Endothelial cell of umbilical vein (primary cell): ENCODE data around the gene OPCML. TPM values are rescaled to one million over a fixed set of nuclear protein-coding genes. Genes with fewer than 3 reads are reported as not detected.

Source experiments
- BruUV-seq: library from RNA; stranded (reverse); fragments of 400-500 nt; replicated peaks from 2 replicates; lab custom pipeline; 2021; lab: Mats Ljungman, UMichigan
- CTCF ChIA-PET: fragments of 300-600, 350-600 bp; sonication (Branson Sonifier 250); formaldehyde crosslinking; loops from one replicate; lab custom pipeline; 2021; ENCODE audit warnings: antibody characterized with exemption, inconsistent platforms; lab: Charles Lee
- POLR2A ChIA-PET: fragments of 300-600, 350-600 bp; sonication (Branson Sonifier 250); formaldehyde crosslinking; loops from one replicate; lab custom pipeline; 2021; ENCODE audit warnings: antibody characterized with exemption, inconsistent platforms; lab: Charles Lee
- DNase-seq: peaks from one replicate; pipeline ENCODE4 v3.0.0-alpha.2; 2011; ENCODE audit warnings: low read depth, low spot score
- FAIRE-seq: peaks from 2 replicates; lab custom pipeline; 2011; peaks lifted over from hg19 to GRCh38; lab: Jason Lieb, UNC
- H2AFZ ChIP-seq: 2 replicates; pipeline ENCODE4 v1.6.0; 2012; ENCODE audit warnings: low read depth, low read length, control low read depth, inconsistent platforms
- H3K27ac ChIP-seq: 2 replicates; pipeline ENCODE4 v1.5.1; 2011; ENCODE audit warnings: low read depth, mild to moderate bottlenecking, control low read depth, low read length, moderate library complexity; ENCODE audit not compliant: insufficient read depth
- H3K27me3 ChIP-seq, 2 experiments: 2 replicates each; pipeline versions ENCODE4 v1.6.0 to v1.6.1; 2011; ENCODE audit warnings: low read length in 2 of 2, mixed read lengths in 1 of 2; ENCODE audit not compliant: control insufficient read depth in 2 of 2, insufficient read depth in 2 of 2
- H3K36me3 ChIP-seq, 2 experiments: 2 replicates in 1 of 2; 3 replicates in 1 of 2; pipeline ENCODE4 v1.5.1; 2011; ENCODE audit warnings: low read length in 2 of 2, mild to moderate bottlenecking in 1 of 2, moderate library complexity in 1 of 2; ENCODE audit not compliant: control insufficient read depth in 2 of 2, insufficient read depth in 2 of 2; ENCODE audit errors: extremely low read depth in 1 of 2
- H3K4me1 ChIP-seq: 3 replicates; pipeline ENCODE4 v1.5.1; 2011; ENCODE audit warnings: mild to moderate bottlenecking, low read length; ENCODE audit not compliant: control insufficient read depth, insufficient read depth; ENCODE audit errors: extremely low read depth
- H3K4me2 ChIP-seq: 2 replicates; pipeline ENCODE4 v1.6.1; 2011; ENCODE audit warnings: low read length, control low read depth, mixed read lengths; ENCODE audit not compliant: insufficient read depth
- H3K4me3 ChIP-seq, 3 experiments: fragments of 200-600 bp in 1 of 3; sonication (generic), shearing (Covaris generic) in 1 of 3; replicated peaks in 1 of 3; 2 replicates each; pipeline ENCODE4 v1.5.1; 2011 to 2016; ENCODE audit warnings: control low read depth in 3 of 3, low read length in 3 of 3, mild to moderate bottlenecking in 2 of 3, inconsistent platforms in 1 of 3, low read depth in 1 of 3, moderate library complexity in 1 of 3; ENCODE audit not compliant: insufficient read depth in 1 of 3
- H3K79me2 ChIP-seq: 2 replicates; pipeline ENCODE4 v1.6.0; 2012; ENCODE audit warnings: low read length, inconsistent platforms; ENCODE audit not compliant: control insufficient read depth, insufficient read depth
- H3K9ac ChIP-seq: replicated peaks from 2 replicates; pipeline ENCODE3; 2011; ENCODE audit warnings: low read length, control low read depth; ENCODE audit not compliant: insufficient read depth; ENCODE audit errors: extremely low read depth
- H3K9me1 ChIP-seq: replicated peaks from 3 replicates; pipeline ENCODE4 v1.6.0; 2011; ENCODE audit warnings: mild to moderate bottlenecking, low read length; ENCODE audit not compliant: control insufficient read depth, insufficient read depth; ENCODE audit errors: extremely low read depth
- H3K9me3 ChIP-seq: replicated peaks from 2 replicates; pipeline ENCODE4 v1.5.1; 2012; ENCODE audit warnings: low read length, inconsistent platforms; ENCODE audit not compliant: control insufficient read depth, insufficient read depth
- H4K20me1 ChIP-seq: replicated peaks from 2 replicates; pipeline ENCODE3; 2011; ENCODE audit warnings: mild to moderate bottlenecking, low read length; ENCODE audit not compliant: control insufficient read depth, insufficient read depth; ENCODE audit errors: extremely low read depth
- CTCF ChIP-seq, 2 donors: IDR thresholded peaks; 1 replicate in 1 of 2; 2 replicates in 1 of 2; pipeline ENCODE4 v1.5.1; 2011; ENCODE audit warnings: low read length in 2 of 2, mild to moderate bottlenecking in 2 of 2, moderate library complexity in 2 of 2, control low read depth in 1 of 2, inconsistent platforms in 1 of 2, low read depth in 1 of 2; ENCODE audit not compliant: insufficient read depth in 1 of 2; ENCODE audit errors: extremely low read depth in 1 of 2
- EZH2 ChIP-seq: IDR thresholded peaks from 2 replicates; pipeline ENCODE4 v1.6.1; 2012; ENCODE audit warnings: borderline replicate concordance, low read depth, mild to moderate bottlenecking, moderate library complexity, low read length, inconsistent platforms; ENCODE audit not compliant: severe bottlenecking
- FOS ChIP-seq: IDR thresholded peaks from 2 replicates; pipeline ENCODE4 v1.6.1; 2011; ENCODE audit warnings: mild to moderate bottlenecking, low read length, moderate library complexity, borderline replicate concordance; ENCODE audit not compliant: insufficient read depth
- GATA2 ChIP-seq: IDR thresholded peaks from 2 replicates; pipeline ENCODE4 v1.7.0; 2011; ENCODE audit warnings: low read depth, mild to moderate bottlenecking, moderate library complexity, mixed read lengths, low read length; ENCODE audit not compliant: insufficient read length, insufficient read depth
- JUN ChIP-seq: IDR thresholded peaks from 2 replicates; pipeline ENCODE4 v1.6.1; 2011; ENCODE audit warnings: borderline replicate concordance, low read depth; ENCODE audit not compliant: insufficient read length, insufficient read depth
- MAX ChIP-seq: IDR thresholded peaks from 2 replicates; pipeline ENCODE4 v1.6.1; 2011; ENCODE audit not compliant: insufficient read depth, insufficient read length
- MYC ChIP-seq: IDR thresholded peaks from one replicate; pipeline ENCODE4 v1.6.1; 2011; ENCODE audit warnings: mild to moderate bottlenecking, low read depth, low read length
- POLR2A ChIP-seq: IDR thresholded peaks from 2 replicates; pipeline ENCODE4 v1.6.1; 2012; ENCODE audit warnings: low read depth, mild to moderate bottlenecking, control low read depth, low read length
- POLR2AphosphoS5 ChIP-seq: IDR thresholded peaks from 2 replicates; pipeline ENCODE4 v1.6.1; 2012; ENCODE audit warnings: low read depth, mild to moderate bottlenecking, control low read depth, low read length, moderate library complexity; ENCODE audit not compliant: insufficient read depth
- dilution Hi-C: fragments of 300-500 bp; cut with MboI; formaldehyde crosslinking; loops from one replicate; pipeline ENCODE4 v1.15.0; 2019; ENCODE audit warnings: low sequenced_read_pairs; ENCODE audit not compliant: extremely low pct_ligation_motif_present
- intact Hi-C: fragments of 100-400 bp; cut with micrococcal nuclease; formaldehyde crosslinking; loops from one replicate; pipeline ENCODE4 v1.10.0; 2022
- polyA plus RNA-seq, 4 experiments: library from polyadenylated mRNA; depleted of rRNA in 3 of 4; stranded (reverse) in 3 of 4; unstranded in 1 of 4; fragments of >200 nt; gene quantifications; 2 replicates each; pipeline versions ENCODE4 v1.2.1 to v1.2.3, GENCODE V29; 2011 to 2012; ENCODE audit warnings: missing spikeins in 1 of 4
- total RNA-seq: library from RNA; stranded (reverse); gene quantifications from 2 replicates; pipeline ENCODE4 v1.2.3, GENCODE V29; 2021

OPCML gene
- total and polyA plus RNA-seq, 2 donors (not counting 3 experiments of a cell fraction or from before 2014, with no cell fraction given), result not detected

- Histone ChIP-seq H3K4me3 (no peak overlapping the region), H3K27ac (no peak overlapping the region), H3K36me3 (no peaks in the 10 kb centered on the region), H3K27me3 (no peaks in the 10 kb centered on the region), H4K20me1 (no peaks in the 10 kb centered on the region), H3K4me2 (no peak overlapping the region), H2AFZ (no peak overlapping the region), H3K9me1 (no peaks in the 10 kb centered on the region), H3K79me2 (no peaks in the 10 kb centered on the region), H3K9me3 (no peaks in the 10 kb centered on the region), H3K4me1 (no peaks in the 10 kb centered on the region), H3K9ac (no peak overlapping the region)
- FAIRE-seq (no peak), DNase-seq (no peak)
- BruUV-seq, result no TSS peak
- intact Hi-C loops, result no loop called here
- CTCF ChIA-PET, result interaction anchor here (1.0 kb wide), 1 partner anchor 9 kb away, joined by 3 read pairs; no protein-coding TSS in a partner anchor
- TF ChIP-seq GATA2 (no peak), MYC (no peak), CTCF (IDR thresholded peaks at IDR 0.05; ENCODE audit: extremely low read depth in 1 of 2, insufficient read depth in 1 of 2, low read depth in 1 of 2, low read length in 2 of 2) (no peak), POLR2A (no peak), FOS (no peak), POLR2AphosphoS5 (no peak), MAX (no peak), JUN (no peak), EZH2 (no peak)
- dilution Hi-C loops, result no loop called here
- POLR2A ChIA-PET, result no interaction called here
These were observed 1104.7 kb downstream of the OPCML start for GRCh38 chr11:132427611-132428010.
